Calu3 (cell line): ENCODE measurements around the gene PFDN6. TPM values are rescaled to one million over a fixed set of nuclear protein-coding genes. Genes with fewer than 3 reads are reported as not detected.

Source experiments
- BruUV-seq: library from RNA; stranded (reverse); fragments of 400-500 nt; replicated peaks from 2 replicates; lab custom pipeline; 2021; lab: Mats Ljungman, UMichigan
- CTCF ChIA-PET: fragments of 300-600 bp; sonication (Branson Sonifier 250); formaldehyde crosslinking; loops from one replicate; lab custom pipeline; 2022; ENCODE audit warnings: antibody characterized with exemption; lab: Charles Lee
- DNase-seq: peaks from one replicate; pipeline ENCODE4 v3.0.0; 2022
- H3K27ac Mint-ChIP-seq: one replicate; pipeline ENCODE4 v1.8.0; 2022; ENCODE audit warnings: mixed read lengths; ENCODE audit not compliant: unreplicated experiment
- H3K27me3 Mint-ChIP-seq: one replicate; pipeline ENCODE4 v1.8.0; 2022; ENCODE audit warnings: mixed read lengths; ENCODE audit not compliant: unreplicated experiment
- H3K36me3 Mint-ChIP-seq: one replicate; pipeline ENCODE4 v1.8.0; 2022; ENCODE audit warnings: mild to moderate bottlenecking, moderate library complexity, mixed read lengths; ENCODE audit not compliant: insufficient read depth, unreplicated experiment
- H3K4me1 Mint-ChIP-seq: one replicate; pipeline ENCODE4 v1.8.0; 2022; ENCODE audit warnings: mild to moderate bottlenecking, low read depth, mixed read lengths; ENCODE audit not compliant: unreplicated experiment
- H3K4me3 Mint-ChIP-seq: one replicate; pipeline ENCODE4 v1.8.0; 2022; ENCODE audit warnings: mild to moderate bottlenecking, low read depth, moderate library complexity, mixed read lengths; ENCODE audit not compliant: unreplicated experiment
- H3K9me3 Mint-ChIP-seq: one replicate; pipeline ENCODE4 v1.8.0; 2022; ENCODE audit warnings: low read depth, mixed read lengths; ENCODE audit not compliant: unreplicated experiment
- CTCF ChIP-seq: fragments of 200-600 bp; IDR thresholded peaks from one replicate; pipeline ENCODE4 v1.8.0; 2022; ENCODE audit warnings: antibody characterized with exemption; ENCODE audit not compliant: unreplicated experiment
- intact Hi-C: fragments of 100-400 bp; cut with micrococcal nuclease; formaldehyde crosslinking; loops from one replicate; pipeline ENCODE4 v1.10.0; 2022; ENCODE audit not compliant: unreplicated experiment
- total RNA-seq: library from RNA; stranded (reverse); gene quantifications from 2 replicates; pipeline ENCODE4 v1.2.3, GENCODE V29; 2022

Gene PFDN6
- total RNA-seq, 1 experiment from 2014 or later: 141 TPM

GRCh38 chr6:33294086-33294823 is 4.9 kb downstream of the PFDN6 start:
- intact Hi-C loops: no loop called here
- no peak for TF ChIP-seq CTCF
- no peak for DNase-seq
- Mint-ChIP-seq H3K9me3 (no peaks in the 10 kb centered on the region), H3K27me3 (no peaks in the 10 kb centered on the region), H3K4me3 (no peak overlapping the region), H3K4me1 (peaks cover 34% of the 10 kb centered on the region), H3K36me3 (peaks cover 83% of the 10 kb centered on the region), H3K27ac (no peak overlapping the region)
- CTCF ChIA-PET: interaction anchor here (0.5 kb wide), 1 partner anchor 15 kb away, joined by 3 read pairs; no protein-coding TSS in a partner anchor
- no TSS peak for BruUV-seq

GRCh38 chr6:33295621-33296369 is 6.4 kb downstream of the PFDN6 start:
- no peak for TF ChIP-seq CTCF
- H3K4me3 Mint-ChIP-seq: peak overlapping the region; percentile 90
- H3K36me3 Mint-ChIP-seq: peaks cover 83% of the 10 kb centered on the region
- H3K9me3 Mint-ChIP-seq: no peaks in the 10 kb centered on the region
- intact Hi-C loops: no loop called here
- H3K27ac Mint-ChIP-seq: no peak overlapping the region
- H3K27me3 Mint-ChIP-seq: no peaks in the 10 kb centered on the region
- CTCF ChIA-PET: interaction anchor here (0.6 to 1.5 kb wide), 3 partner anchors 19 to 1112 kb away, joined by 3 to 4 read pairs (median 3); partner anchors contain the start of gene B3GALT4
- BruUV-seq: no TSS peak
- peaks cover 33% of the 10 kb centered on the region for H3K4me1 Mint-ChIP-seq
- no peak for DNase-seq

- peak overlapping the region; percentile 98 for H3K27ac Mint-ChIP-seq
- H3K9me3 Mint-ChIP-seq: no peaks in the 10 kb centered on the region
- peak overlapping the region; percentile 90 for H3K4me3 Mint-ChIP-seq
- DNase-seq: no peak
- no peaks in the 10 kb centered on the region for H3K27me3 Mint-ChIP-seq
- no TSS peak for BruUV-seq
- peaks cover 86% of the 10 kb centered on the region for H3K36me3 Mint-ChIP-seq
- no peak for TF ChIP-seq CTCF
- CTCF ChIA-PET: interaction anchor here (0.5 to 2.1 kb wide), 5 partner anchors 8 to 49 kb away, joined by 3 to 10 read pairs (median 7); partner anchors contain the start of genes B3GALT4, PFDN6 and WDR46
- peaks cover 25% of the 10 kb centered on the region for H3K4me1 Mint-ChIP-seq
- intact Hi-C loops: loop anchor here (1.0 kb wide), 1 partner anchor 8 kb away; the partner anchor contains the start of genes PFDN6 and WDR46
These were observed 7.5 kb downstream of the PFDN6 start for GRCh38 chr6:33296797-33297405.

- Mint-ChIP-seq H3K27ac (peak overlapping the region; percentile 98), H3K4me1 (peaks cover 25% of the 10 kb centered on the region), H3K9me3 (no peaks in the 10 kb centered on the region), H3K27me3 (no peaks in the 10 kb centered on the region), H3K36me3 (peaks cover 86% of the 10 kb centered on the region), H3K4me3 (peak overlapping the region; percentile 90)
- CTCF ChIA-PET: interaction anchor here (0.5 to 2.1 kb wide), 8 partner anchors 9 to 1417 kb away, joined by 3 to 10 read pairs (median 4); partner anchors contain the start of genes B3GALT4, PFDN6, WDR46 and ZBTB22
- DNase-seq: peak; percentile 93
- BruUV-seq: no TSS peak
- TF ChIP-seq CTCF: no peak
- intact Hi-C loops: loop anchor here (1.0 kb wide), 1 partner anchor 8 kb away; the partner anchor contains the start of genes PFDN6 and WDR46
These were observed 8.1 kb downstream of the PFDN6 start for GRCh38 chr6:33297406-33297955.
